Gastrocnemius medialis (tissue), 4 donors: ENCODE measurements around the gene LEF1.

Experiments used
- POLR2A ChIP-seq, 2 donors: fragments of 450-650 bp; IDR thresholded peaks; one replicate each; pipeline ENCODE4 v1.6.1; 2017; ENCODE audit warnings: antibody characterized with exemption in 2 of 2, mild to moderate bottlenecking in 2 of 2, moderate library complexity in 2 of 2
- TF ChIP-seq, protein P1 (sequence below), 5 experiments: fragments of 450-650 bp in 3 of 5; fragments of 200-600 bp in 2 of 5; sonication (generic) in 2 of 5; IDR thresholded peaks in 4 of 5; conservative IDR thresholded peaks in 1 of 5; 1 replicate in 4 of 5; 2 replicates in 1 of 5; pipeline ENCODE4 v1.5.1; 2016 to 2019; ENCODE audit warnings: antibody characterized with exemption in 5 of 5, mild to moderate bottlenecking in 3 of 5, moderate library complexity in 3 of 5

DNA sequence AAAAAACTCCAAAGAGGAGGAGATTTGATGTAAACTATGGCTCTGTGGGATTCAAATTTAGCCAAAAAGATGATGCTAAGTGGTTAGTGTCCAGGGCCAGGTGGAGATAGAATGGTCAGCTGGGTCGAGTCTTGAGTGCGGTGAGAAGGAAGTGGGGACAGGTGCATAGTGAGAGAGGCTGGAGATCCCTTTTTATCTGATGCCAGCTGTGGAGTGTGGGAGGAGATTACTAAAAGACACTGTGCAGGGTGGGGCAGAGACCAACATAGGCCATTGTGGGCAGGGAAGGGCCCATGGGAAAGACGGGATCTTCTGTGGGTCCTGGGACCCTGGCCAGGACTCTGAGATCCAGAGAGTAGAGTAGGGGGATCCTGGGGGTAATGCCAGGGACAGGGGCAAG lies 34.6 kb upstream of the LEF1 start:
- TF ChIP-seq, protein P1, sequence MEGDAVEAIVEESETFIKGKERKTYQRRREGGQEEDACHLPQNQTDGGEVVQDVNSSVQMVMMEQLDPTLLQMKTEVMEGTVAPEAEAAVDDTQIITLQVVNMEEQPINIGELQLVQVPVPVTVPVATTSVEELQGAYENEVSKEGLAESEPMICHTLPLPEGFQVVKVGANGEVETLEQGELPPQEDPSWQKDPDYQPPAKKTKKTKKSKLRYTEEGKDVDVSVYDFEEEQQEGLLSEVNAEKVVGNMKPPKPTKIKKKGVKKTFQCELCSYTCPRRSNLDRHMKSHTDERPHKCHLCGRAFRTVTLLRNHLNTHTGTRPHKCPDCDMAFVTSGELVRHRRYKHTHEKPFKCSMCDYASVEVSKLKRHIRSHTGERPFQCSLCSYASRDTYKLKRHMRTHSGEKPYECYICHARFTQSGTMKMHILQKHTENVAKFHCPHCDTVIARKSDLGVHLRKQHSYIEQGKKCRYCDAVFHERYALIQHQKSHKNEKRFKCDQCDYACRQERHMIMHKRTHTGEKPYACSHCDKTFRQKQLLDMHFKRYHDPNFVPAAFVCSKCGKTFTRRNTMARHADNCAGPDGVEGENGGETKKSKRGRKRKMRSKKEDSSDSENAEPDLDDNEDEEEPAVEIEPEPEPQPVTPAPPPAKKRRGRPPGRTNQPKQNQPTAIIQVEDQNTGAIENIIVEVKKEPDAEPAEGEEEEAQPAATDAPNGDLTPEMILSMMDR (IDR thresholded peaks at IDR 0.05 in 4 of 5, conservative IDR thresholded peaks at IDR 0.05 in 1 of 5) = no peak
- no peak for TF ChIP-seq POLR2A (IDR thresholded peaks at IDR 0.05)
